ENCODE measurements around the gene ASXL1.

The ASXL1 gene

GRCh38 chr20:32452776-32453466 lies 94.8 kb downstream of the ASXL1 start:
- TF ChIP-seq CTCF (IDR thresholded peaks at IDR 0.05; ENCODE audit: insufficient read depth, low read depth, low read length, missing control alignments): no peak
- no peak overlapping the region for H3K4me3 ChIP-seq (ENCODE audit: low read depth, low read length)
- no peak for DNase-seq (ENCODE audit: low read depth)

GRCh38 chr20:32453467-32454163 lies 95.5 kb downstream of the ASXL1 start:
- no peak overlapping the region for H3K4me3 ChIP-seq (ENCODE audit: low read depth, low read length)
- TF ChIP-seq CTCF (IDR thresholded peaks at IDR 0.05; ENCODE audit: insufficient read depth, low read depth, low read length, missing control alignments): no peak
- no peak for DNase-seq (ENCODE audit: low read depth)

- no peak overlapping the region for H3K4me3 ChIP-seq (ENCODE audit: low read depth, low read length)
- DNase-seq (ENCODE audit: low read depth): no peak
- TF ChIP-seq CTCF (IDR thresholded peaks at IDR 0.05; ENCODE audit: insufficient read depth, low read depth, low read length, missing control alignments): no peak
These were observed 96.3 kb downstream of the ASXL1 start for GRCh38 chr20:32454164-32455145.

- no peak for TF ChIP-seq CTCF (IDR thresholded peaks at IDR 0.05; ENCODE audit: insufficient read depth, low read depth, low read length, missing control alignments)
- H3K4me3 ChIP-seq (ENCODE audit: low read depth, low read length): no peak overlapping the region
- no peak for DNase-seq (ENCODE audit: low read depth)
These were observed 97.2 kb downstream of the ASXL1 start for GRCh38 chr20:32455171-32455900.

- no peak overlapping the region for H3K4me3 ChIP-seq (ENCODE audit: low read depth, low read length)
- no peak for TF ChIP-seq CTCF (IDR thresholded peaks at IDR 0.05; ENCODE audit: insufficient read depth, low read depth, low read length, missing control alignments)
- no peak for DNase-seq (ENCODE audit: low read depth)
These were observed 98.0 kb downstream of the ASXL1 start for GRCh38 chr20:32455901-32456701.
